Neural progenitor cell (in vitro differentiated cells): ENCODE data around the gene GYG1. TPM values are rescaled to one million over a fixed set of nuclear protein-coding genes. Genes with fewer than 3 reads are reported as not detected.
A peak's percentile ranks its signal among the peaks of the same experiment; 100 is the strongest.

Experiments
- DNase-seq: peaks from one replicate; pipeline ENCODE4 v3.0.0-alpha.2; 2016; ENCODE audit warnings: low spot score
- H2AFZ ChIP-seq: fragments of 200-600 bp; sonication (generic); replicated peaks from 2 replicates; pipeline ENCODE4 v1.6.1; 2016; ENCODE audit warnings: antibody characterized with exemption
- H3F3A ChIP-seq: fragments of 200-600 bp; sonication (generic); 2 replicates; pipeline ENCODE4 v1.6.1; 2016; ENCODE audit warnings: antibody characterized with exemption, low read depth
- H3K27ac ChIP-seq: fragments of 200-600 bp; sonication (generic); 2 replicates; pipeline ENCODE4 v1.5.1; 2016; ENCODE audit warnings: mild to moderate bottlenecking
- H3K27me3 ChIP-seq: fragments of 200-600 bp; sonication (generic); 2 replicates; pipeline ENCODE4 v1.6.1; 2016; ENCODE audit warnings: mild to moderate bottlenecking, moderate library complexity
- H3K36me3 ChIP-seq: fragments of 200-600 bp; sonication (generic); 2 replicates; pipeline ENCODE4 v1.5.1; 2016
- H3K4me1 ChIP-seq: fragments of 200-600 bp; sonication (generic); 2 replicates; pipeline ENCODE4 v1.6.1; 2016; ENCODE audit warnings: mixed run types
- H3K4me2 ChIP-seq: fragments of 200-600 bp; sonication (generic); 2 replicates; pipeline ENCODE4 v1.6.1; 2016
- H3K4me3 ChIP-seq: fragments of 200-600 bp; sonication (generic); 2 replicates; pipeline ENCODE4 v1.5.1; 2016
- H3K79me2 ChIP-seq: fragments of 200-600 bp; sonication (generic); 2 replicates; pipeline ENCODE4 v1.6.1; 2016; ENCODE audit warnings: low read depth
- H3K9ac ChIP-seq: fragments of 200-600 bp; sonication (generic); 2 replicates; pipeline ENCODE4 v1.6.1; 2016
- H3K9me3 ChIP-seq: fragments of 200-600 bp; sonication (generic); 2 replicates; pipeline ENCODE4 v1.5.1; 2016; ENCODE audit warnings: low read depth
- H4K20me1 ChIP-seq: fragments of 200-600 bp; sonication (generic); 2 replicates; pipeline ENCODE4 v1.6.1; 2016; ENCODE audit warnings: low read depth
- H3K27ac Mint-ChIP-seq: 3 replicates; pipeline ENCODE4 v1.8.0; 2021; ENCODE audit warnings: mixed read lengths
- H3K27me3 Mint-ChIP-seq: 2 replicates; pipeline ENCODE4 v1.8.0; 2022; ENCODE audit warnings: low read depth, mild to moderate bottlenecking, inconsistent platforms, moderate library complexity, mixed read lengths; ENCODE audit not compliant: insufficient read depth
- H3K36me3 Mint-ChIP-seq: 3 replicates; pipeline ENCODE4 v1.8.0; 2021; ENCODE audit warnings: mixed read lengths
- H3K4me1 Mint-ChIP-seq: 3 replicates; pipeline ENCODE4 v1.8.0; 2021; ENCODE audit warnings: mixed read lengths
- H3K4me3 Mint-ChIP-seq: 3 replicates; pipeline ENCODE4 v1.8.0; 2021; ENCODE audit warnings: mild to moderate bottlenecking, moderate library complexity, mixed read lengths
- H3K9me3 Mint-ChIP-seq: 3 replicates; pipeline ENCODE4 v1.8.0; 2020; ENCODE audit warnings: mixed read lengths
- EZH2 ChIP-seq: fragments of 200-600 bp; sonication (generic); IDR thresholded peaks from 2 replicates; pipeline ENCODE4 v1.6.1; 2017; ENCODE audit warnings: antibody characterized with exemption, mild to moderate bottlenecking, moderate library complexity
- EZH2phosphoT487 ChIP-seq: fragments of 200-600 bp; sonication (generic); IDR thresholded peaks from 2 replicates; pipeline ENCODE4 v1.6.1; 2017; ENCODE audit warnings: antibody characterized with exemption
- total RNA-seq: library from RNA; depleted of rRNA; stranded (reverse); fragments of >200 nt; gene quantifications from 2 replicates; pipeline ENCODE4 v1.2.3, GENCODE V29; 2015; ENCODE audit warnings: low replicate concordance
- TF ChIP-seq, protein P1 (sequence below): fragments of 200-600 bp; sonication (generic); IDR thresholded peaks from 2 replicates; pipeline ENCODE4 v1.5.1; 2017; ENCODE audit warnings: antibody characterized with exemption, mild to moderate bottlenecking

The GYG1 gene
- total RNA-seq, 1 donor from 2014 or later, result 22.0 TPM

- no peak overlapping the region for H3K9ac ChIP-seq
- H3K79me2 ChIP-seq, result no peaks in the 10 kb centered on the region
- H3K27ac Mint-ChIP-seq, result peak overlapping the region; percentile 15
- H3K27ac ChIP-seq, result no peak overlapping the region
- H2AFZ ChIP-seq, result no peak overlapping the region
- no peaks in the 10 kb centered on the region for H3F3A ChIP-seq
- no peak overlapping the region for H3K4me3 ChIP-seq
- H3K4me3 Mint-ChIP-seq, result no peak overlapping the region
- H3K4me1 ChIP-seq, result no peaks in the 10 kb centered on the region
- H3K4me2 ChIP-seq, result no peak overlapping the region
- H3K36me3 ChIP-seq, result no peaks in the 10 kb centered on the region
- H3K36me3 Mint-ChIP-seq, result peaks cover 12% of the 10 kb centered on the region
- peaks cover 3% of the 10 kb centered on the region for H3K4me1 Mint-ChIP-seq
- no peak for DNase-seq
- peaks cover 3% of the 10 kb centered on the region for H3K27me3 Mint-ChIP-seq
- H4K20me1 ChIP-seq, result no peaks in the 10 kb centered on the region
- TF ChIP-seq EZH2phosphoT487 (no peak), EZH2 (no peak)
- TF ChIP-seq, protein P1, sequence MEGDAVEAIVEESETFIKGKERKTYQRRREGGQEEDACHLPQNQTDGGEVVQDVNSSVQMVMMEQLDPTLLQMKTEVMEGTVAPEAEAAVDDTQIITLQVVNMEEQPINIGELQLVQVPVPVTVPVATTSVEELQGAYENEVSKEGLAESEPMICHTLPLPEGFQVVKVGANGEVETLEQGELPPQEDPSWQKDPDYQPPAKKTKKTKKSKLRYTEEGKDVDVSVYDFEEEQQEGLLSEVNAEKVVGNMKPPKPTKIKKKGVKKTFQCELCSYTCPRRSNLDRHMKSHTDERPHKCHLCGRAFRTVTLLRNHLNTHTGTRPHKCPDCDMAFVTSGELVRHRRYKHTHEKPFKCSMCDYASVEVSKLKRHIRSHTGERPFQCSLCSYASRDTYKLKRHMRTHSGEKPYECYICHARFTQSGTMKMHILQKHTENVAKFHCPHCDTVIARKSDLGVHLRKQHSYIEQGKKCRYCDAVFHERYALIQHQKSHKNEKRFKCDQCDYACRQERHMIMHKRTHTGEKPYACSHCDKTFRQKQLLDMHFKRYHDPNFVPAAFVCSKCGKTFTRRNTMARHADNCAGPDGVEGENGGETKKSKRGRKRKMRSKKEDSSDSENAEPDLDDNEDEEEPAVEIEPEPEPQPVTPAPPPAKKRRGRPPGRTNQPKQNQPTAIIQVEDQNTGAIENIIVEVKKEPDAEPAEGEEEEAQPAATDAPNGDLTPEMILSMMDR, result no peak
- H3K27me3 ChIP-seq, result no peaks in the 10 kb centered on the region
- no peaks in the 10 kb centered on the region for H3K9me3 ChIP-seq
- no peaks in the 10 kb centered on the region for H3K9me3 Mint-ChIP-seq
These were observed 24.1 kb downstream of the GYG1 start for GRCh38 chr3:149015393-149015792.

DNA sequence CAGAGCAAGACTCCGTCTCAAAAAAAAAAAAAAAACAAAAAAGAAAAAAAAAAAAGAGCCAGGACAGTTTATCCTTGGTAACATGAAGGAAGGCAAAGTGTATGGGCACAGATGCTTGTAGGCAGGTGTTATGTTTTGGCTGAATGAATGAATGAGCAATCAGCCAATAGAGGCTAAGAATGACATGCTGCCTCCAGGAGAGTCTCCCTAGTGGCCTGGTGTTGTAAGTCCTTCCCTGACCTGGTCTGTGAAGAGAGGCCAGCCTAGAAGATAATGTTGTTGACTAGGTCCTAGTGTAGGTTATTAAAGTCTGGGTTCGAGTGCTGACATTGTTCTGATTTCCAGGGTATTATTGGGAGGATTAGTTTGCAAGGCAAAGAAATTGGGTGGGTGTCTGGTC, 24.9 kb downstream of the GYG1 start:
- Mint-ChIP-seq H3K9me3 (no peaks in the 10 kb centered on the region), H3K27me3 (peaks cover 3% of the 10 kb centered on the region), H3K36me3 (peaks cover 7% of the 10 kb centered on the region), H3K4me3 (no peak overlapping the region), H3K4me1 (no peaks in the 10 kb centered on the region), H3K27ac (no peak overlapping the region)
- TF ChIP-seq, protein P1, result no peak
- TF ChIP-seq EZH2phosphoT487 (no peak), EZH2 (no peak)
- Histone ChIP-seq H2AFZ (no peak overlapping the region), H4K20me1 (no peaks in the 10 kb centered on the region), H3K27ac (no peak overlapping the region), H3K27me3 (no peaks in the 10 kb centered on the region), H3K79me2 (no peaks in the 10 kb centered on the region), H3K9ac (no peak overlapping the region), H3K36me3 (no peaks in the 10 kb centered on the region), H3K4me1 (no peaks in the 10 kb centered on the region), H3K9me3 (no peaks in the 10 kb centered on the region), H3F3A (no peaks in the 10 kb centered on the region), H3K4me2 (no peak overlapping the region), H3K4me3 (no peak overlapping the region)
- DNase-seq, result no peak

DNA sequence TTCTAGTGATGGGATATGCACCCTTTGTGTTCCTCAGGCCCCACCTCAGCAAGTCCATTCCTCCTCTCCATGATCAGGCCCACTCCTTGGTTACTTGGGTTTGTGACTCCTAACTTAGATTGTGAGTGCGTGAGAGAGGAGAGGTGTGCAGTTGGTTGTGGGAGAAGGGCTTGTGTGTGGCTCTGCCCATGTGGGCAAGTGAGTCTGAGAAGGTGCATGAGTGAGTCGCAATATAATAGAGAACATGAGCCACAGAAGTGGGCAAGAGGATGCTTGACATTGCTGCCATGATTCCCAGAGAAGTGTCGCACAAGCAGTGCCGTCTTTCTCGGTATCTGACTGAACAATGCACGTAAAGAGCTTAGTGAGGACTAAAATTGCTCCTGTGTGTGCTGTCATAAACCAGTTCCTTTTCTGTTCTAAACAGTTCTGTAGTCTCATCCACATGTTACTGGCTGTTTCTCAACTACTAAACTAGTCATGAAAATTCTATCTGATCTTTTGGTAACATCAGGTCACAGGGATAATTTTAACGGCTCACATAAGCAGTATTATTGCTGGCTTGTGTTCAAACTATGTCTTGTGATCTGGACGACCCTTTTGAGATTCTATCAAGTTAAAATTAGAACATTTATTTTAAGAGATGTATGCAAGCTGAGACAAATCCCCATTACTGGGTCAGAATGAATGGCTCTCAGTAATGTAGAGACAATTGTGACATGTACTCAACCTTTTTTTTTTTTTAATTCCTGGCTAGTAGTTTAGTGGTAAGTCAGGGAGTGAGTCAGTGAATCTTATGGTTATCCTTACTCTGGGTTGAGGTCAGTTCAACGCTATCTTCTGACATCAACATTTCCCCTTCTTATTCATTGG, 25.6 kb downstream of the GYG1 start:
- Histone ChIP-seq H3K4me2 (no peak overlapping the region), H2AFZ (no peak overlapping the region), H3K4me3 (no peak overlapping the region)

More for the DNA sequence above, 25.6 kb downstream of the GYG1 start:
- Mint-ChIP-seq H3K9me3 (no peaks in the 10 kb centered on the region), H3K36me3 (peaks cover 5% of the 10 kb centered on the region), H3K27me3 (peaks cover 3% of the 10 kb centered on the region), H3K27ac (no peak overlapping the region), H3K4me3 (no peak overlapping the region), H3K4me1 (no peaks in the 10 kb centered on the region)
- Histone ChIP-seq H3K4me1 (no peaks in the 10 kb centered on the region), H4K20me1 (no peaks in the 10 kb centered on the region), H3K9ac (no peak overlapping the region), H3K27ac (no peak overlapping the region), H3K36me3 (no peaks in the 10 kb centered on the region), H3K27me3 (no peaks in the 10 kb centered on the region), H3F3A (no peaks in the 10 kb centered on the region), H3K9me3 (no peaks in the 10 kb centered on the region), H3K79me2 (no peaks in the 10 kb centered on the region)
- DNase-seq, result no peak
- TF ChIP-seq EZH2, result no peak
- no peak for TF ChIP-seq EZH2phosphoT487
- TF ChIP-seq, protein P1, result no peak
